AG09319 (cell line): ENCODE data around the gene DYSF.

Experiments
- DNase-seq: peaks from one replicate; pipeline ENCODE4 v3.0.0-alpha.2; 2010; ENCODE audit warnings: low read depth; ENCODE audit errors: extremely low read depth
- TF ChIP-seq, protein P1 (sequence below): IDR thresholded peaks from 2 replicates; pipeline ENCODE4 v1.5.1; 2011; ENCODE audit warnings: low read depth, mild to moderate bottlenecking, inconsistent platforms, low read length, moderate library complexity

Gene DYSF

DNA sequence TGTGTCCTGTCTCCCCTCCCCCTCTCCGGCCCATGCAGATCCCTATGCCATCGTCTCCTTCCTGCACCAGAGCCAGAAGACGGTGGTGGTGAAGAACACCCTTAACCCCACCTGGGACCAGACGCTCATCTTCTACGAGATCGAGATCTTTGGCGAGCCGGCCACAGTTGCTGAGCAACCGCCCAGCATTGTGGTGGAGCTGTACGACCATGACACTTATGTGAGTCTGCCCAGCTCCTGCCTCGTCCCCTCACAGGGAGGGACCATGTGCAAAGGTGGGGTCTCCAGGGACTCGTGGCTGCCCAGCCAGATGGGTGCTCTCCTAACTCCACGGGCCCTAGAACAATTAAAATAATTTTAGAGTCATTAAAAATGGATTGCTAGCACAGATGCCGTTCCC lies 145.2 kb downstream of the DYSF start:
- no peak for DNase-seq
- TF ChIP-seq, protein P1, sequence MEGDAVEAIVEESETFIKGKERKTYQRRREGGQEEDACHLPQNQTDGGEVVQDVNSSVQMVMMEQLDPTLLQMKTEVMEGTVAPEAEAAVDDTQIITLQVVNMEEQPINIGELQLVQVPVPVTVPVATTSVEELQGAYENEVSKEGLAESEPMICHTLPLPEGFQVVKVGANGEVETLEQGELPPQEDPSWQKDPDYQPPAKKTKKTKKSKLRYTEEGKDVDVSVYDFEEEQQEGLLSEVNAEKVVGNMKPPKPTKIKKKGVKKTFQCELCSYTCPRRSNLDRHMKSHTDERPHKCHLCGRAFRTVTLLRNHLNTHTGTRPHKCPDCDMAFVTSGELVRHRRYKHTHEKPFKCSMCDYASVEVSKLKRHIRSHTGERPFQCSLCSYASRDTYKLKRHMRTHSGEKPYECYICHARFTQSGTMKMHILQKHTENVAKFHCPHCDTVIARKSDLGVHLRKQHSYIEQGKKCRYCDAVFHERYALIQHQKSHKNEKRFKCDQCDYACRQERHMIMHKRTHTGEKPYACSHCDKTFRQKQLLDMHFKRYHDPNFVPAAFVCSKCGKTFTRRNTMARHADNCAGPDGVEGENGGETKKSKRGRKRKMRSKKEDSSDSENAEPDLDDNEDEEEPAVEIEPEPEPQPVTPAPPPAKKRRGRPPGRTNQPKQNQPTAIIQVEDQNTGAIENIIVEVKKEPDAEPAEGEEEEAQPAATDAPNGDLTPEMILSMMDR, result no peak

DNA sequence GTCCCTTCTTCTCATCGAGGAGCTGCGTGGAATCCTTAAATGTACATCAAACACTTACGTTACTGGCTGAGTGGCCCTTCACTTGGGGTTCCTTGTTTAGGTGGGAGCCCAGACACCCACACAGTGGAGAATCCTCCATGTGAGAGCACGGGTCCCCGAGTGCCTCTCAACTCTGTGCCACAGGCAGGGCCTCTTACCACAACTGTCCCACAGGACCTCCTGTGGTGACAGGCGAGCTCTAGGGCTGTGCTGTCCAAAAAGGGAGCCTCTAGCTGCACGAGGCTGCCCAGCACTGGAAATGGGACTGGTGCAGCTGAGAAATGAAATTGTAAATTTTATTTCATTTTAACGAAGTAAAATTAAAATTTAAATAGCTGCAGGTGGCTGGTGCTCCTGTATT lies 145.7 kb downstream of the DYSF start:
- TF ChIP-seq, protein P1, result no peak
- no peak for DNase-seq

DNA sequence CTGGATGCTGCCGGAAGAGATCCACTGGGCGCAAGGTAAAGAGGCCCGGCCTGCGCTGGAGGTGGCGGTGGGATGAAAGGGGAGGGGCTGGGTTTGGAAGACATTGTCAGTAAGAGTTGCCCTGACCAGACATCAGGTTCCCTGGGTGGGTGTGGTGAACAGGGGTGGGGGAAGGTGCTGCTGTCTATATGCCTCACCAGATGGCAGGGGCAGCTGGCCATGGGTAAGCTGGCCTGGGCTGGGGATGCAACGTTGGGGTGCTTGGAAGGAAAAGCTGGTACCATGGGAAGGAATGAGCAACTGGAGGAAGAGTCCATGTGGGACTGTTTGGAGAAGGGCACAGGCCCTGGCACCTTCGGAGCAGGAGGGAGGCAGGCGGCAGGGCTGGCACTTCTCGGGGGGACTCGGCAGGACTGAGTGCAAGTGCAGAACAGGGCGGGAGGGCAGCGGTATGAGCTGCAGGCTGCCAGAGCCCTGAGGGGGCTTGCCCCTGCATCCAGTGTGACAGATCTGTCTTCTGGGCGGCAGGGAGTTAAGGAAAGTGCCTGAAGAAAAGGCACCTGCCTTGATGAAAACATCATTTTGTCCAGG lies 146.4 kb downstream of the DYSF start:
- no peak for DNase-seq
- TF ChIP-seq, protein P1, result no peak

DNA sequence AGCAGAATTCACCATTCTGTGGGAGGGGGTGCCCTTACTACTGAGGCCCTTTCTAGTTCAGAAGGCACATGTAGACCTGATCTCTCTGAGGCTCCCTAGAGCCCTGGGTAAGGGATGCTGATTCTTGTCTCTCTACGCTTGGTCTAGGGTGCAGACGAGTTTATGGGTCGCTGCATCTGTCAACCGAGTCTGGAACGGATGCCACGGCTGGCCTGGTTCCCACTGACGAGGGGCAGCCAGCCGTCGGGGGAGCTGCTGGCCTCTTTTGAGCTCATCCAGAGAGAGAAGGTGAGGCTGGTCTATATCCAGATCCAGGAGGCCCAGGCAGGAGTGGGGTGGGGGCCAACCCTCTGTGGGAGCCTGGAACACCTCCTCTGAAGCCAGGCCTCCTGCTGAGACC lies 147.2 kb downstream of the DYSF start:
- no peak for DNase-seq
- TF ChIP-seq, protein P1, result no peak

GRCh38 chr2:71601136-71602114 lies 148.1 kb downstream of the DYSF start:
- TF ChIP-seq, protein P1, result no peak
- no peak for DNase-seq

- TF ChIP-seq, protein P1, result no peak
- no peak for DNase-seq
Measured at GRCh38 chr2:71602115-71602495, 148.7 kb downstream of the DYSF start.

DNA sequence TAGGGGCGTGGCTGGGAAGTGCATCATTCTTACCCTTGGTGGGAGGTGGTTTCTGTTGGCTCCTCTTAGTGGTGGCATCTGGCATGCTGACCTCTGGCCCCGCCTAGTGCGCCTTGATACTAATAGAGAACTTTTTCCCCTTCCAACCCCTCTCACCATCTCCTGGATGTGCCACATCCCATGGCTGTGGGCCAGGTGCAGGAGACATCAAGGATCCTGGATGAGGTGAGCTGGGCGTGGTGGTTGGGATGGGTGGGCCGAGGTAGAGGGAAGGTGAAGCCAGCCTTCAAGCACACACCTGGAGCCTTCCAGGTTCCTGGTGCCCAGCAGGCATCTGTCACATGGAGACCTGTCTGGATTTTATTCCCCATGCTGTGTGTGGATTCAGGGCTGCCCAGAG lies 149.2 kb downstream of the DYSF start:
- no peak for DNase-seq
- TF ChIP-seq, protein P1, result no peak
